GOT3 (cell line): ENCODE measurements around the gene BRF1.

Experiments
- DNase-seq: peaks from one replicate; lab custom pipeline; 2025; ENCODE audit warnings: mixed read lengths; lab: John Stamatoyannopoulos, UW

BRF1 gene

DNA sequence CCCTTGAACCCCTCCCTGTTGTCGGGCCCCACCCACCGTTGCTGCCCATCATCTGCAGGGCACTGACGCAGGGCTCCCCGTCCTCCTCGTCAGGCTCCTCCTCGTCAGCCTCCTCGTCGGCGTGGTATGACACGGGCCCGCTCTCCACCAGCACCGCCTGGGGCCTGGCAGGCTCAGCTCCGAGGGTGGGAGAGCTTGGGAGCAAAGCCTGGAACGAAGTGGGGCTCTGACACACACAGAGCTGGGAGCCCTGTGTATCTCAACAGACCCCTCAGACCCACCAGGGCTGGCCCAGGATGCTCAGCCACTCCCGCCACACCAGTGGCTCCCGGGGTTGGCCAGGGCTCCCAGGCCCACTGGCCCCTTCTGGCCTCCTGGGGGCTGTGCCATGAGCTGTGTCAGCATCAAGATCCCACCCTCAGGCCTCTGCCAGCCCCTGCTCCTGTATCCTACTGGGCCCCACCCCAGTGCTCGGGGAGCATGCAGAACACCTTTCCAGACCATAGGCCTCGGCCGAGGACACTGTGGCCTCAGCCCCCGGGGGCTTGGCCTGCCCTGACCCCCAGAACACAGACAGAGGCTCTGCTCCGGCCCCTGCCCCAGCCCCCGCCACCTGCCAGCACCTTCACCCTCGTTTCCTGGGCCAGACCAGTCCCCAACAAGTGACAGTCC, 89.6 kb downstream of the BRF1 start:
- no peak for DNase-seq

GRCh38 chr14:105210266-105211025, 90.4 kb downstream of the BRF1 start:
- DNase-seq = no peak

DNA sequence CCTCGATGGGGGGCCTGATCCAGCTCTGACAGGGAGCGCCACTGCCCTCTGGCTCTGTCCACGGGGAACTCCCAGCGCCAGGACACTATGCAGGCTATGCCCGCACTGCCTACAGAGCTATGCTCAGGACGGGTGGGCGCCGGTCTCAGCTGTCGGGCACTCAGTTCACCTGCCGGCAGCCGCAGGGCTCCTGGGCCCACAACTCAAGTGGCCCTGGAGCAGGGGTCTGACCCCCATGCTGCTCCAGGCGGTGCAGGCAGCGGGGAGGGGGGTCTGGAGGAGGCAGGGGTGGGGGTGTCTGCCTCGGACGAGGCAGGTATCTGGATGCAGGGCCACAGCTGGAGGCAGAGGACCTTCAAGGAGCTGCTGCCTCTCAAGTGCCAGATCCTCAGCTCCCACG, 91.2 kb downstream of the BRF1 start:
- no peak for DNase-seq

GRCh38 chr14:105209091-105209490, 91.7 kb downstream of the BRF1 start:
- DNase-seq = no peak

DNA sequence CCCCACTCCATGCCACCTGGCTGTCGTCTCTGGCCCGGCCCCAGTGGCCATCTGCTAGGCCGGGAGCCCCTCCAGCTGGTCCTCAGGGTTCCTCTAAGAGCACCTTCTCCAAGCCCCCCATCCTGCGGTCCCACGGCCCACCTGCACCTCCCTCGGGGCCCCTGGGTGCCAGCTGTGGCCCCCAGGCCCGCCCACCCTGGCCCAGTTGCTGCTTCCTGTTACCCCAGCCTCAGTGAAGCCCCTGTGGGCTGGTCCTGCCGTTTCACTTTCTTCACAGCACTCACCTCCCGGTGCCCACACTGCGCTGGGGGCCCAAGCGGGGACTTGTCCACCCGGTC, 92.1 kb downstream of the BRF1 start:
- DNase-seq = no peak

DNA sequence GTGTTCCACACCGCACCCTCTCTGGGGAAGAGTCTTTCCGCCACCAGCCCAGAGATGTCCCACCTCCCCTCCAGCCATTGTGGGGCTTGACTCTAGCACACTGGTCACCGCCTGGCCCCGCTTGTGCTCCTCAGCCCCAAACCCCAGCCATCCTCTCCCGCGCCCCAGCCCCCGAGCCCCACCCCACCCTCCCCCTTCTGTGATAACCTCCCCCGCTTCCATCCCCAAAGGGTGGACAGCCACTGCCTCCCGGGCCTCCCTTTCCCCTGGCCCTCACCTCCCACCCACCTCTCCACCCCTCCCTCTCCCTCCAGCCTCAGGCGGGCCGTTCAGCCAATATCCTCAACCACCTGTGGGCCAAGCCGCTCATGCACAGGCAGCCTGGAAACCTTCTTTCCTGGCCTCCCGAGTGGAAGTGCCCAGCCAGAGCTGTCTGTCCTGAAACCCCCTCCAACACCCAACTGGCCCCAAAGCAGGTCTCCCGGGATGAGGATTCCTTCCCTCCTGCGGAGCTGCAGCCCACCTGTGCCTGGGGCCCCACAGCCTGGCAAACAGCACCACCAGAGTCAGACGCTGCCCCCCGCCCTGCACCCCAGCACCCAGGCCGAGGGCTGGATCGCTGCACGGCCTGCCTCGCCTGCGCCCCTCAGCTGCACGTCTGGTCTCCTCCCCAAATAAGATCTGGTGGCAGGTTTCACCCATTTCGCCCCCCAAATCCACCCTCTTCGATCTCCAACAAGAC, 92.6 kb downstream of the BRF1 start:
- no peak for DNase-seq

- DNase-seq = no peak
These were observed 93.3 kb downstream of the BRF1 start for GRCh38 chr14:105207460-105207901.

GRCh38 chr14:105206873-105207272, 93.9 kb downstream of the BRF1 start:
- DNase-seq = no peak

DNA sequence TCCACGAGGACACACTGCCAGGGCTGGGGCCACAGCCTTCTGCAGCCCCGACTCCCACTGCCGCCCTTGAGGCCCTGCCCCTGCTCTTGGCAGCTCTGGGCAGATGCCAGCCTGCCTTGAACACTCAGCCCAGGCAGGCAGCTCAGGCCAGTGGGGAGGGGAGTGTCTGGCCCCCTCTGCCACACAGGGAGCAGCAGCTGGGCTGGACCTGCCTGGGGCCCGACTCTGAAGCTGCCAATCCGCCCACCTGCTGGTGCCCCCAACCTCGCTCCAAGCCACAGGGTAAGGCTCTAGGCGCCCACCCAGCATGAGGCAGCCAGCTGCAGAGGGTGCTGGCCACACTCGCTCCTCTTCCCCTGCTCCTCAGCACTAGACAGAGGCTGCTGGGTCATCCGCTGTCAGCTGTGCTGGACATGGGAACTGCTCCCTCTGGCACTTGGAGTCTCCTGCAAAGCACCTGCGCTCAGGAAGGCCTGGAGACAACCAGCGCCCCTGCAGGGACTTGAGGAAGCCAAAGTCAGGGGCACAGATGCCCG, 95.1 kb downstream of the BRF1 start:
- no peak for DNase-seq

GRCh38 chr14:105204931-105205672, 95.7 kb downstream of the BRF1 start:
- no peak for DNase-seq

DNA sequence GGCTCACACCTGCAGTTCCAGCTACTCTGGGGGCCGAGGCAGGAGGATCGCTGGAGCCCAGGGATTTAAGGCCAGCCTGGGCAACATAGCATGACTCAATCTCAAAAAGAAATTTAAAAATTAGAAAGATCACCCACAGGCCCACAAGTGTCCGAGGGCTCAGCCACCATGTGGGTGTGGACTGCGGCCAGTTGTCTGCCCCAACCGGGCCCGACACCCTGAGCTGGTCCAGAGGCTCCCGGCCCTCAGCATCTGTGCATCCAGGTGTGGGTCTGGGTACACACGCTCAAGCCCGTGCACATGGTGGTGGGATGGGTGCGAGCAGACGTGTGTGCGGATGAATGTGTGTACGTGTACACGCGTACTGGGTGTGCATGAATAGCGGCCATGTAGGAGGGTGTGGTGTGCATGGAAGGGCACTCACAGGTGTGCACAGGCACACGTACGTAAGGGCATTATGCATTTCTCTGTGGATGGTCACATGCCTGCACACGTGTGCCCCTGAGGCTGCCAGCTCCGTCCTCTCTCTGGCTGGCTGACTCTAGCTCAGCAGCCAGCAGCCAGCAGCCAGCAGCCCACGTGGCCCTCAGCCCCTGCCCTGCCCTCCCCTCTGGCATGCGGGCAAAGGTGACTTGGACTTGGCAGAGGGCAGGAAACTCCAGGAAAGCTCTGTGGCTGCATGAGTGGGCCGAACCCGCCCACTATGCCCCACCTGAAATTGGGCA, 96.4 kb downstream of the BRF1 start:
- no peak for DNase-seq

- DNase-seq = no peak
These were observed 97.1 kb downstream of the BRF1 start for GRCh38 chr14:105203701-105204100.

DNA sequence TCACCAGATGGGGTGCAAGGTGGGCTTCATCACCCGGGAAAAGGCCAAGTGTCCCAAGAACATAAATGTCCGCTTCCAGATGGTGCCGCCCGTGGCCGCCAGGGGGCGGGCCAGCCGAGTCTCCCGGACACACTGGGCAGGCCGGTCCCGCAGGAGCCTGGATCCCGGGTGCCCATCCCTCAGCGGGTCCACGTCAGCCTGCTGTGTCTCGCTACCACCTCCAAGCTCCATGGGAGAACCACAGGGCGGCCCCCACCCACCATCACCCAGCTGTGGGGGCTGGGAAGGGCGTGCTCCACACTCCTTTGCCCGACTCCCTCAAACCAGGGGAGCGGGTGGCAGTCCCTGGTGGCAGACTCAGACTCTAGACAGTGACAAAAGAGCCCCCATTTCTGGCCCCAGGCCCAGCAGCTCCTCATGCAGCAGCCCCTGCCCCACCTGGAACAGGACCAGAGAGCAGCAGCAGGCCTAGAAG, 97.7 kb downstream of the BRF1 start:
- no peak for DNase-seq

DNA sequence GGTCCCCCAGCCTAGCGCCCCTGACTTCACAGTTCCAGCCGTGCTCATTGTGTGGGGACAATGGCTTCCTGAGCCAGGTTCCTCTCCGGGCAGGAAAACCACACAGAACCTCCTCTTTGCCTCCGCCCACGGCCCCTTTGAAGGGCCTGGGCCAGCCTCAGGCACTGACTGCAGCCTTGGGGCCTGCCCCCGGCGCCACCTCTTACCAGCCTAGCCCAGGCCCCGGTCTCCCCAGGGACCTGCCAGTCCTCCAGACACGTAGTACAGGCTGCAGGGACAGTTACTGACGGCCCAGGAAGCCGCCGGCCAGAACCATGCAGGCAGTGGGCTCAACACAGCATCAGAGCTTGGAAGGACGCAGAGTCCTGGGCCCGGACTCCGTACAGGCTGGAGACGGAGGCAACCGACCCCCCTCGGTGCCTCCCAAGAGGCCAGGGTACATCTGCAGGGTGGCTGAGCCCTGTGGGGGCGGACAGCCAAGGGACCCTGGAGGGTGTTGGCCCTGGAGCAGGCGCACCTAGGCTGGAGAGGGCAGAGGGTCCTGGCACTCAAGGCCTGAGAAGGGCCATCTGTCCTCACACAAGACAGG, 98.8 kb downstream of the BRF1 start:
- no peak for DNase-seq

DNA sequence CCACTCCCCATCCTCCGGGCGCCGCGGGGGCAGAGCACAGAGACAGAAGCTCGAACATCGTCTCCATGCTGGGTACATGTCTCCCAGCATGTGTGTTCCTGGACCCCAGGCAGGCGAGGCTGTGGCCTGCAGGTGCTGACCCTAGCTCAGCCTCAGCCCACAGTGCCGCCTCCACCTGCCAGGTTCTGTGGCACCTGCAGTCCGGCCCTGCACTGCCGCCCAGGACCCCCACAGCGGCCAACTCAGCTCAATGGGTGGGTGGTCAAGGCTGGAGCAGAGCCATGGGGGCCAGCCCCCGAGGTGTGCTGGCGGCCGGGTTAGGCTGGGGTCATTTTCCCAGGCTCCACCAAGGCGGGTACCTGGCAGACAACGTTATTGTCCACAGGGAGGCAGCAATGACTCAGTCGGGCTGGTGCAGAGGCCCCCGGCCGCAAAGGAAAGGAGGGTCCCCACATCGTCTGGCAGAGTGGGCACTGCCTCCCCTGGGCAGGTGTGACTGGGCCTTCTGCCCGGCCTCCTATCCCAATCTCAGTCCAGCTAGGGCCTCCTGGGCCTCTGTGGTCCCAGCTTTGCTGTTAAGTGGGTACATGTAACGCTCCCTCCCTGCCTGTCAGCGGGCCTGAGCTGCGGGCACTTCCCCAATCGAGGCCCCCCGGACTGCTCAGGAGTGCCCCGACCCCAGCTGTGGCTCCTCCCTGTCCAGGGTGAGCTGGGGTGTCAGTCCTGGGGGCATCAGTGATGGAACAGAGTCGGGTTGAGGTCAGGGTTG, 99.5 kb downstream of the BRF1 start:
- no peak for DNase-seq

GRCh38 chr14:105200641-105201040, 100.2 kb downstream of the BRF1 start:
- no peak for DNase-seq

- DNase-seq = no peak
These were observed 100.7 kb downstream of the BRF1 start for GRCh38 chr14:105200074-105200473.

- no peak for DNase-seq
These were observed 101.7 kb downstream of the BRF1 start for GRCh38 chr14:105199093-105199492.

DNA sequence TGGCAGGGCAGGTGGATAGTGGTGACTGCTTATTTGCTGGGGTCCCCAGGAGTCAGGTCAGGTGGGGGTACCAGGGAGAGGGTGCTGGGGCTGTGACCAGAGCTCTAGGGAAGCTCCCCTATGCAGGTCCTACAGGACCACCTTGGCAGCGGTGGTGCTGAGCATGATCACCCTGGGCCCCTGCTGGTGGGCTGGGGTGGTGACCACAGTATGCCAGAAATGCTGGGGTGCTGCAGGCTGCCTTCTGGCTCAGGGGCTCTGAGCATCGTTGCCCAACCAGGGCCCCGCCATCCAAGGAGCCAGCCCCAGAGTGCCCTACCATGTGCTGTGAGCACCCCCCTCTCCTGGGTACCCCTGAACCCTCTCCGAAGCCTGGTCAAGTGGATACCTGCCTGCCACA, 102.2 kb downstream of the BRF1 start:
- DNase-seq = no peak

DNA sequence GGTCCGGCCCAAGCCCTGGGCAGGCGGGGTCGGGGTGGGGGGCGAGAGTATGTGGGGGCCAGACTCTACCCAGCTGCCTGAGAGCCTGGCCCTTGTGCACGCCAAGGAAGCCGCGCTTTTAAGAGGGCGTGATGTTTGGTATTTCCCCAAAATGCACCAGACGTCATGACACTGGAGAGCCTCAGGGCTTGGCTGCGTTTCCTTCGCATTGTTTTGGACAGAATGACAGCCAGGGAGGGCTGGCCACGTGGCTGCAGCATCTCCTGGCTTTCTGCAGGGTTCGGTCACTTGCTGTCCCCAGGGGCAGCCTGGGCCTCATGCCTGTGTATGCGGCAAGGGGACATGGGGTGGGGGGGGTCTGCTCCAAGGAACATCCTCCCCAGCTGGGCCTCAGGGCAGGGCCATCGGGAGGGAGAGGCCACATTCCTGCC, 103.6 kb downstream of the BRF1 start:
- no peak for DNase-seq
